GM18519 (cell line): ENCODE data around the gene DLG2.

Source experiments
- ATAC-seq: cut with Tn5 transposase; IDR thresholded peaks from one replicate; pipeline ENCODE4 v1.9.1; 2021; ENCODE audit warnings: mild to moderate bottlenecking, moderate library complexity; ENCODE audit not compliant: unreplicated experiment, low FRiP score

The DLG2 gene

GRCh38 chr11:84214557-84214956, 1412.6 kb downstream of the DLG2 start:
- ATAC-seq = no peak

- ATAC-seq = no peak
Observed at GRCh38 chr11:84212468-84213390, 1414.4 kb downstream of the DLG2 start.

GRCh38 chr11:84211896-84212295, 1415.2 kb downstream of the DLG2 start:
- no peak for ATAC-seq

GRCh38 chr11:84194696-84195095, 1432.4 kb downstream of the DLG2 start:
- no peak for ATAC-seq

GRCh38 chr11:84193706-84194105, 1433.4 kb downstream of the DLG2 start:
- ATAC-seq = no peak

- ATAC-seq = no peak
Observed at GRCh38 chr11:84188521-84188920, 1438.6 kb downstream of the DLG2 start.

- no peak for ATAC-seq
Observed at GRCh38 chr11:84173078-84173477, 1454.1 kb downstream of the DLG2 start.

- no peak for ATAC-seq
Observed at GRCh38 chr11:84165139-84165538, 1462.0 kb downstream of the DLG2 start.

GRCh38 chr11:84164728-84165127, 1462.4 kb downstream of the DLG2 start:
- no peak for ATAC-seq

GRCh38 chr11:84163116-84163515, 1464.0 kb downstream of the DLG2 start:
- no peak for ATAC-seq

- ATAC-seq = no peak
Observed at GRCh38 chr11:84157639-84158038, 1469.5 kb downstream of the DLG2 start.

- ATAC-seq = no peak
Observed at GRCh38 chr11:84146826-84147225, 1480.3 kb downstream of the DLG2 start.

GRCh38 chr11:84145616-84146185, 1481.4 kb downstream of the DLG2 start:
- no peak for ATAC-seq

GRCh38 chr11:84144531-84144930, 1482.6 kb downstream of the DLG2 start:
- no peak for ATAC-seq

- ATAC-seq = no peak
Observed at GRCh38 chr11:84142411-84142810, 1484.7 kb downstream of the DLG2 start.

GRCh38 chr11:84140386-84141169, 1486.6 kb downstream of the DLG2 start:
- no peak for ATAC-seq

GRCh38 chr11:84137960-84138359, 1489.2 kb downstream of the DLG2 start:
- ATAC-seq = no peak

- no peak for ATAC-seq
Observed at GRCh38 chr11:84137505-84137904, 1489.6 kb downstream of the DLG2 start.

GRCh38 chr11:84136926-84137325, 1490.2 kb downstream of the DLG2 start:
- ATAC-seq = no peak

GRCh38 chr11:84130646-84131427, 1496.3 kb downstream of the DLG2 start:
- ATAC-seq = peak; percentile 64
